ENCODE data around the gene ATXN7L3. TPM values are rescaled to one million over a fixed set of nuclear protein-coding genes. Genes with fewer than 3 reads are reported as not detected.
A peak's percentile ranks its signal among the peaks of the same experiment; 100 is the strongest.

The ATXN7L3 gene
- total RNA-seq, 6 experiments from 2014 or later, result 20.3 to 26.8 (median 22.1) TPM

DNA sequence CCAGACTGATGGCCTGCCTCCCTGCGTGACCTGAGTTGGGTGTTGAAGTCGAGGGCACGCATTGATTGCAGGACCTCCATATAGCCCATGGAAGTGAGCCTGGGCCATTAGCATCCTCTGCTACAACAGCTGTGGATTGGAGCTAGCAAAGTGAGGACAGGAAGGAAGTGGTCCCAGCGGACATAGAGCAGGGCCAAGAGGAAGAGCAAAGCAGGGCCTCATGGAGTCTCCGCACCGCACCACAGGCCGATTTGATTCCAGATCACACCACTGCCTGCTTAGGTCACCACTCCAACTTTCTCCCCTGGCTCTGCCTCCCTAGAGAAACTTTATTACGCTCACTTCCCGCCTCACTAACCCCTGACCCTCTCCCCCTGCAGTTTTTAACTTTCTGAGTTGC lies 30.5 kb upstream of the ATXN7L3 start:
- 77% methylated on average over 2 of the region's 9 CpGs for WGBS (ENCODE audit: insufficient coverage, low coverage, low lambda C conversion rate, missing lambda C conversion rate)
- H3K9me3 ChIP-seq, result no peaks in the 10 kb centered on the region
- no peak overlapping the region for H3K4me3 ChIP-seq
- DNase-seq, result no peak
- H3K27ac ChIP-seq, result no peak overlapping the region
- H3K36me3 ChIP-seq, result no peaks in the 10 kb centered on the region
- ATAC-seq, result no peak
- H3K4me1 ChIP-seq, result no peaks in the 10 kb centered on the region
- TF ChIP-seq CTCF (IDR thresholded peaks at IDR 0.05) (no peak), POLR2A (IDR thresholded peaks at IDR 0.05) (no peak)
- intact Hi-C loops (cut with DNase I), result no loop called here
- H3K27me3 ChIP-seq, result no peaks in the 10 kb centered on the region

- Histone ChIP-seq H3K4me3 (no peak overlapping the region), H3K27me3 (no peaks in the 10 kb centered on the region), H3K36me3 (no peaks in the 10 kb centered on the region), H3K4me1 (peaks cover 0 to 2% (median under 1%) of the 10 kb centered on the region in 4 donors), H3K9me3 (no peaks in the 10 kb centered on the region), H3K27ac (no peak overlapping the region)
- intact Hi-C loops (cut with DNase I), result no loop called here
- TF ChIP-seq CTCF (IDR thresholded peaks at IDR 0.05) (no peak), POLR2A (IDR thresholded peaks at IDR 0.05) (no peak)
- WGBS (ENCODE audit: insufficient coverage, low coverage, low lambda C conversion rate, missing lambda C conversion rate), result no CpG with 5 or more reads among the region's 6 CpGs
- DNase-seq (no peak), ATAC-seq (no peak)
These were observed 29.4 kb upstream of the ATXN7L3 start for GRCh38 chr17:44229090-44229489.

- intact Hi-C loops (cut with DNase I), result no loop called here
- DNase-seq (peak in 2 of 3 donors; percentile 65 to 85), ATAC-seq (peak in 3 of 4 donors; percentile 1 to 38 (median 34))
- H3K4me3 ChIP-seq, result no peak overlapping the region
- TF ChIP-seq POLR2A (IDR thresholded peaks at IDR 0.05), result no peak
- TF ChIP-seq CTCF (IDR thresholded peaks at IDR 0.05), result no peak
- no peaks in the 10 kb centered on the region for H3K27me3 ChIP-seq
- peaks cover 0 to 22% (median 11%) of the 10 kb centered on the region in 4 donors for H3K4me1 ChIP-seq
- no peaks in the 10 kb centered on the region for H3K9me3 ChIP-seq
- WGBS (ENCODE audit: insufficient coverage, low coverage, low lambda C conversion rate, missing lambda C conversion rate), result 11% methylated on average over 7 of the region's 7 CpGs
- no peaks in the 10 kb centered on the region for H3K36me3 ChIP-seq
- H3K27ac ChIP-seq, result no peak overlapping the region
These were observed 23.9 kb upstream of the ATXN7L3 start for GRCh38 chr17:44223541-44224071.

DNA sequence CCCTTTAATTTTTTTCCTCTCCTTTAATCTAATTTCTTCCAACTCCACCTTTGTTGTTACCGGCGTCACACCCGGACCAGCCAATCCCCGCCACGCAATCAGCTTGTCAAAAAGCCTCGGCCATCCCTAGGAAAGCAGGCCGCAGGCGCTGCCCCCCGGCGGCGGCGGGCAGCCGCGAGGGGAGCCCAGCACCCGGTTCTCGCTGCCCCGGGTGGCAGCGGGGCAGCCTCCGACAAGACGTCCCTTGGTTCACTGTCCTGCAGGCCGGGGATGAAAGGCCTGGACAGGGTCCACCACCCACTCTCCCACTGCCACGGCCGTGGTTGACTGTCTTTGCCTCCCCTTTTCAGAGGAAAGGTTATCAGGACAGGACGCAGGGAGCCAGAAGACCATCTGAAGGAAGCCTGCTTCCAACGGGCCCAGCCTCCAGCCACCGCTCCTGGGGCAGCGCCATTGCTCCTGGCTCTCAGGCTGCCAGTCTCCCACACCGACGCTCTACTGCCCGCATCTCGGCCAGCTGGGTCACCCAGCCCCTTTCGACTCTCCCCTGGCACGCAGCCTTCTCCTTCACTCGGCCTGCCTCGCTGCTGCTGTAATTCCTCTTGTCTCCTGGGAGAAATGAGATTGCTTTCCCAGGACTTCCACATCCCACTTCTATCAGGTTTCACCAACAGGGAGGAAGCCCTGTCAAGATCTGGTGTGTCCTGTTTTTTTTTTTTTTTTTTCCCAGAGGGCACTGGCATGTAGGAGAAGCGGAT lies 22.6 kb upstream of the ATXN7L3 start:
- WGBS (ENCODE audit: insufficient coverage, low coverage, low lambda C conversion rate, missing lambda C conversion rate), result 2% methylated on average over 33 of the region's 36 CpGs
- peak; percentile 53 for TF ChIP-seq POLR2A (IDR thresholded peaks at IDR 0.05)
- peak in 1 of 4 donors; percentile 18 for TF ChIP-seq CTCF (IDR thresholded peaks at IDR 0.05)
- H3K4me3 ChIP-seq, result peak overlapping the region; percentile 82 to 97 (median 93)
- no peaks in the 10 kb centered on the region for H3K9me3 ChIP-seq
- DNase-seq (peak; percentile 82 to 87 (median 85)), ATAC-seq (peak; percentile 5 to 21 (median 20))
- peak overlapping the region; percentile 87 to 97 (median 96) for H3K27ac ChIP-seq
- no peaks in the 10 kb centered on the region for H3K36me3 ChIP-seq
- peaks cover 0 to 32% (median 15%) of the 10 kb centered on the region in 4 donors for H3K4me1 ChIP-seq
- no peaks in the 10 kb centered on the region for H3K27me3 ChIP-seq
- intact Hi-C loops (cut with DNase I), result no loop called here

All from right lobe of liver (tissue), 6 donors.